GM12891 (cell line): ENCODE data around the gene ZC3H12C.
"Not testable (repeated sequence)": the region's sequence is repeated elsewhere in the genome, so short reads cannot be mapped to it uniquely, and the experiment has no call there.

ENCODE experiments used
- DNase-seq: peaks from one replicate; pipeline ENCODE4 v3.0.0; 2011; ENCODE audit warnings: low spot score; ENCODE audit not compliant: insufficient read length
- FAIRE-seq: peaks from 2 replicates; lab custom pipeline; 2011; peaks lifted over from hg19 to GRCh38; lab: Jason Lieb, UNC
- PAX5 ChIP-seq: IDR thresholded peaks from 2 replicates; pipeline ENCODE4 v1.6.1; 2011; ENCODE audit warnings: low read length, moderate library complexity, mild to moderate bottlenecking; ENCODE audit not compliant: insufficient read depth, severe bottlenecking
- POLR2A ChIP-seq: IDR thresholded peaks from 2 replicates; pipeline ENCODE4 v1.6.1; 2011; ENCODE audit warnings: low read depth, low read length, control low read depth
- POLR2AphosphoS5 ChIP-seq: IDR thresholded peaks from 2 replicates; pipeline ENCODE4 v1.6.1; 2011; ENCODE audit warnings: low read depth, low read length, control low read depth
- POU2F2 ChIP-seq: IDR thresholded peaks from 2 replicates; pipeline ENCODE4 v1.6.1; 2011; ENCODE audit warnings: low read depth, mild to moderate bottlenecking, control low read depth, low read length, moderate library complexity
- SPI1 ChIP-seq: IDR thresholded peaks from 2 replicates; pipeline ENCODE4 v1.6.1; 2011; ENCODE audit warnings: low read depth, low read length, control low read depth
- TAF1 ChIP-seq: IDR thresholded peaks from 2 replicates; pipeline ENCODE4 v1.6.1; 2011; ENCODE audit warnings: low read depth, low read length, control low read depth

The ZC3H12C gene

GRCh38 chr11:110190885-110191284, 97.7 kb downstream of the ZC3H12C start:
- DNase-seq (no peak), FAIRE-seq (no peak)
- no peak for TF ChIP-seq SPI1

GRCh38 chr11:110192604-110193282, 99.6 kb downstream of the ZC3H12C start:
- FAIRE-seq = peak; percentile 57
- DNase-seq = not testable (repeated sequence)

DNA sequence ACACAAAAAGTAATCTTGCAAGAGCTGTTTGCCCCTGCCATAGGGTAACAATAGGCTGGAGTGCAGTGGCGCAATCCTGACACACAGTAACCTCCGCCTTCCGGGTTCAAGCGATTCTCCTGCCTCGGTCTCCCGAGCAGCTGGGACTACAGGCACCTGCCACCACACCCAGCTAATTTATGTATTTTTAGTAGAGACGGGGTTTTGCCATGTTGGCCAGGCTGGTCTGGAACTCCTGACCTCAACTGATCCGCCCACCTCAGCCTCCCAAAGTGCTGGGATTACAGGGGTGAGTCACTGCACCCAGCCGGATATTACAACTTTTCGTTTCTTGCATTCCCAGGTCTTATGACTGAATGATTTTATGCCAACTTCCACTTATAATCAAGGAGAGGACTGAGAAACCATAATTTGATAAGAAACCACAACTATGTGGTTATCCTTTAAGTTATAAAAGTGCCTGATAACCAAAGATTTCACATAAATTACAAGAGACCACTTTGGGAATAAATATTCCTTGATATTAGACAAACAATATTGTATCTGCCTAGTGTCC, 101.1 kb downstream of the ZC3H12C start:
- FAIRE-seq, DNase-seq: not testable (repeated sequence)

GRCh38 chr11:110196241-110196754, 103.1 kb downstream of the ZC3H12C start:
- DNase-seq (no peak), FAIRE-seq (no peak)

DNA sequence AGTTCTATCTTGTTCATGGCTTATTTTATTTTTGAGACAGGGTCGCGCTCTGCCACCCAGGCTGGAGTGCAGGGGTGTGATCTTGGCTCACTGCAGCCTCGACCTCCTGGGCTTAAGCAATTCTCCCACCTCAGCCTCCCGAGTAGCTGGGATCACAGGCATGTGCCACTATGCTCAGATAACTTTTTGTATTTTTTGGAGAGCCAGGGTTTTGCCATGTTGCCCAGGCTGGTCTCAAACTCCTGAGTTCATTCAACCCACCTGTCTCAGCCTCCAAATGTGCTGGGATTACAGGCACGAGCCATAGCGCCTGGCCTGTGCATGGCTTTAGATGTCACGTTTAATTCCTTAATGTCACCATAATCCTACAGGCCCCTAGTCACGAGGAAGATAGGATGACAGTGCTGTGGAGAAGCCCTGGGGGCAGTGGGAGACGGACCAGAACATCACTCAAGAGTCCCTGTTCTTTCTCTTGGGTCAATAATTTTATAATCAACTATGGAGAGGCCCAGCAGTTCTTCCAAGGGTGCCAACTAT, 103.8 kb downstream of the ZC3H12C start:
- TF ChIP-seq TAF1 = no peak
- TF ChIP-seq POU2F2 = no peak
- TF ChIP-seq POLR2A = no peak
- TF ChIP-seq POLR2AphosphoS5 = no peak
- TF ChIP-seq PAX5 = no peak
- TF ChIP-seq SPI1 = no peak
- DNase-seq = no peak
- no peak for FAIRE-seq

More at GRCh38 chr11:110196241-110196754, 103.1 kb downstream of the ZC3H12C start:
- no peak for TF ChIP-seq PAX5
- no peak for TF ChIP-seq SPI1
- TF ChIP-seq POLR2A = no peak
- no peak for TF ChIP-seq POLR2AphosphoS5

DNA sequence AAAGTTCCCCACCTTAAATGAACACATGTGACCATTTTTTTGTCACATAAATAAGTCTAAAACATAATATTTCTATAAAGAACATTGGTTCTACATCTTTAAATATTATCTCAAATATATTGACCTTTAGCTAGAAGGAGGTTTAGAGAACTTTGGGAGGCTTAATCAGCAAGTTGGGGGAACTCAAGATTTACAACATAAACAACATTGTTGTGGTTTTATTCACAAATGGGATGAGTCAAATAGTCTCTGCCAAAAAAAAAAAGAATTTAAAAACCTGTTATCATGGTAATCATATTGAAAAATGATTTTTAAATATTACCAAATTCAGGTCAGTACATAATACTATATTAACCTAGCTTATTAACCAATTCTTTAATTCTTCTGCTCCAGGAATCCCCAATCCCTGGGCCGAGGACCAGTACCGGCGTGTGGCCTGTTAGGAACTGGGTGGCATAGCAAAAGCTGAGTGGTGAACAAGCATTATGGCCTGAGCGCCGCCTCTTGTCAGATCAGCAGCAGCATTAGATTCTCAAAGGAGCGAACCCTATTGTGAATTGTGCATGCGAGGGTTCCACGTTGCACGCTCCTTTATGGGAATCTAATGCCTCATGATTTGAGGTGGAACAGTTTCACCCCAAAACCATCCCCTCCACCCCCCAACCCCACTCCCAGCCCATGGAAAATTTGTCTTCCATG, 105.0 kb downstream of the ZC3H12C start:
- FAIRE-seq (no peak), DNase-seq (no peak)
- TF ChIP-seq POU2F2 (no peak), POLR2AphosphoS5 (no peak), PAX5 (no peak), TAF1 (no peak), SPI1 (no peak), POLR2A (no peak)

- FAIRE-seq (no peak), DNase-seq (no peak)
- TF ChIP-seq SPI1 (no peak), POLR2AphosphoS5 (no peak)
These were observed 106.2 kb downstream of the ZC3H12C start for GRCh38 chr11:110199184-110199981.

GRCh38 chr11:110200241-110200640, 107.0 kb downstream of the ZC3H12C start:
- DNase-seq (no peak), FAIRE-seq (no peak)
- no peak for TF ChIP-seq POLR2AphosphoS5
- TF ChIP-seq SPI1 = no peak
- no peak for TF ChIP-seq TAF1
- TF ChIP-seq POLR2A = no peak
- no peak for TF ChIP-seq POU2F2
- no peak for TF ChIP-seq PAX5

DNA sequence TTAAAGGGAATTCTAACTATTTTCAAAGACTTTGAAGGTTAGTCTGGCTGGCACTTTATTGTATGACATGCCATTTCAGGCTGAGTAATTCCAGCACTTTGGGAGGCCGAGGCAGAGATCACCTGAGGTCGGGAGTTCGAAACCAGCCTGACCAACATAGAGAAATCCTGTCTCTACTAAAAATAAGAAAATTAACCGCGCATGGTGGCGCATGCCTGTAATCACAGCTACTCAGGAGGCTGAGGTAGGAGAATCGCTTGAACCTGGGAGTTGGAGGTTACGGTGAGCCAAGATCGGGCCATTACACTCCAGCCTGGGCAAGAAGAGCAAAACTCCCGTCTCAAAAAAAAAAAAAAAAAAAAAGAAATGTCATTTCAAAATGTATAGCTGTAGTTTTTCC, 107.6 kb downstream of the ZC3H12C start:
- FAIRE-seq (no peak), DNase-seq (no peak)
- TF ChIP-seq PAX5 (no peak), POLR2A (no peak), TAF1 (no peak), POLR2AphosphoS5 (no peak), SPI1 (no peak), POU2F2 (no peak)

- DNase-seq = no peak
- TF ChIP-seq POLR2AphosphoS5 (no peak), TAF1 (no peak), SPI1 (no peak), POU2F2 (no peak), PAX5 (no peak), POLR2A (no peak)
- FAIRE-seq = no peak
These were observed 113.9 kb downstream of the ZC3H12C start for GRCh38 chr11:110207123-110207522.

DNA sequence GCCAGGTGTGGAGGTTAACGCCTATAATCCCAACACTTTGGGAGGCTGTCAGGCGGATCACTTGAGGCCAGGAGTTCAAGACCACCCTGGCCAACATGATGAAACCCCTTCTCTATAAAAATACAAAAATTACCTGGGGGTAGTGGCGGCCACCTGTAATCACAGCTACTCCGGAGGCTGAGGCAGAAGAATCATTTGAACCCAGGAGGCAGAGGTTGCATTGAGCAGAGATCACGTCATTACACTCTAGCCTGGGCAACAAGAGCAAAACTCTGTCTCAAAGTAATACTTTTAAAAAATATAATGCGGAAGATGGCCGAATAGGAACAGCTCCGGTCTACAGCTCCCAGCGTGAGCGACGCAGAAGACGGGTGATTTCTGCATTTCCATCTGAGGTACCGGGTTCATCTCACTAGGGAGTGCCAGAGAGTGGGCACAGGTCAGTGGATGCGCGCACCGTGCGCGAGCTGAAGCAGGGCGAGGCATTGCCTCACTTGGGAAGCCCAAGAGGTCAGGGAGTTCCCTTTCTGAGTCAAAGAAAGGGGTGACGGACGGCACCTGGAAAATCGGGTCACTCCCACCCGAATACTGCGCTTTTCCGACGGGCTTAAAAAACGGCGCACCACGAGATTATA, 115.6 kb downstream of the ZC3H12C start:
- FAIRE-seq, DNase-seq: not testable (repeated sequence)

DNA sequence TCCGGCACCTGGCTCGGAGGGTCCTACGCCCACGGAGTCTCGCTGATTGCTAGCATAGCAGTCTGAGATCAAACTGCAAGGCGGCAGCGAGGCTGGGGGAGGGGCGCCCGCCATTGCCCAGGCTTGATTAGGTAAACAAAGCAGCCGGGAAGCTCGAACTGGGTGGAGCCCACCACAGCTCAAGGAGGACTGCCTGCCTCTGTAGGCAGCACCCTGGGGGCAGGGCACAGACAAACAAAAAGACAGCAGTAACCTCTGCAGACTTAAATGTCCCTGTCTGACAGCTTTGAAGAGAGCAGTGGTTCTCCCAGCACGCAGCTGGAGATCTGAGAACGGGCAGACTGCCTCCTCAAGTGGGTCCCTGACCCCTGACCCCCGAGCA, 116.1 kb downstream of the ZC3H12C start:
- FAIRE-seq, DNase-seq: not testable (repeated sequence)
